Tibial nerve (tissue), 4 donors: ENCODE results near the gene PIGQ.

Source experiments
- EP300 ChIP-seq, 2 donors: sonication (generic); formaldehyde crosslinking; IDR thresholded peaks; one replicate each; pipeline ENCODE4 v1.6.1; 2017; ENCODE audit warnings: antibody characterized with exemption in 2 of 2, mild to moderate bottlenecking in 1 of 2
- TF ChIP-seq, protein P1 (sequence below), 5 experiments: fragments of 200-600 bp in 3 of 5; fragments of 450-650 bp in 2 of 5; sonication (generic) in 3 of 5; IDR thresholded peaks; one replicate each; pipeline ENCODE4 v1.5.1; 2016 to 2019; ENCODE audit warnings: antibody characterized with exemption in 5 of 5, mild to moderate bottlenecking in 3 of 5, moderate library complexity in 2 of 5

DNA sequence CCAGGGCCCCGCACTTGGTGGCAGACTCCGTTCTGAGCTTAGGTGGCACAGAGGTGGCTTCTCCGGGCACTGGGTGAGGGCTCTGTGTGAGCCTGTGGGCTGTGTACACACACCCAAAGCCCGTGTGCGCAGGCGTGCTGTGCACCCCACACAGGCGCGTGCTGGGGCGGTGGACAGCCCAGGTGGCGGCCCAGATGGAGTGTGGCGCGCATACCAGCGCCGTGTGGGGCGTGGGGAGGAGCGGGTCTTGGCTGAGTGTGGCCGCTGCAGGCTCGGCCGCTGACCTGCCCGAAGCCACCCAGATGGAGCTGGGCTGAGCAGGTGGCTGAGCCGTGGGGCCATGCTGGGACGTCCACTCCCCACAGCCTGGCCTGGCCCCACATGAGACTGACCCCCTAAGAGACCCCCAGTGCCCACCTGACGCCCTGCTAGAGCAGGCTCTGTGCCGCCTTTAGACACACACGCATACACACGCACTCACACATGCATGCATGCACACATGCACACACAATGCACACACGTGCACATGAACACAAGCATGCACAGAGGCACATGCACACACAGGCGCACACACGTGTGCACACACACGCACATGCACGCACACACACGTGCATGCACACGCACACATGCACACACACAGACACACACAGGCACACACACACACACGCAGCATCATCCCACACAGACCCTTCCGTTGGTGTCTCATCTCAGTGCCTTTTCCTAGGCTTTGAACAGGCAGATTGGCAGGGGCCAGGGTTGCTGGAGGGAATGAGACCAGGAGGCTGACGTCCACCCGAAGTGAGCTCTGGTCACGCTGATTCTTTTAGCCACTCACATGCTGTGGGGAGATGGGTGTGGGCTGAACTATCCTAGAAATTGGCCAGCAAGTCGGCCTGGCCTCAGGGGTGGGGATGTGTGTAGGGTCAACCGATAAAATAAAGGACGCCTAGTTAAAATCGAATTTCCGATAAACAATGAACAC, 7.5 kb upstream of the PIGQ start:
- TF ChIP-seq, protein P1, sequence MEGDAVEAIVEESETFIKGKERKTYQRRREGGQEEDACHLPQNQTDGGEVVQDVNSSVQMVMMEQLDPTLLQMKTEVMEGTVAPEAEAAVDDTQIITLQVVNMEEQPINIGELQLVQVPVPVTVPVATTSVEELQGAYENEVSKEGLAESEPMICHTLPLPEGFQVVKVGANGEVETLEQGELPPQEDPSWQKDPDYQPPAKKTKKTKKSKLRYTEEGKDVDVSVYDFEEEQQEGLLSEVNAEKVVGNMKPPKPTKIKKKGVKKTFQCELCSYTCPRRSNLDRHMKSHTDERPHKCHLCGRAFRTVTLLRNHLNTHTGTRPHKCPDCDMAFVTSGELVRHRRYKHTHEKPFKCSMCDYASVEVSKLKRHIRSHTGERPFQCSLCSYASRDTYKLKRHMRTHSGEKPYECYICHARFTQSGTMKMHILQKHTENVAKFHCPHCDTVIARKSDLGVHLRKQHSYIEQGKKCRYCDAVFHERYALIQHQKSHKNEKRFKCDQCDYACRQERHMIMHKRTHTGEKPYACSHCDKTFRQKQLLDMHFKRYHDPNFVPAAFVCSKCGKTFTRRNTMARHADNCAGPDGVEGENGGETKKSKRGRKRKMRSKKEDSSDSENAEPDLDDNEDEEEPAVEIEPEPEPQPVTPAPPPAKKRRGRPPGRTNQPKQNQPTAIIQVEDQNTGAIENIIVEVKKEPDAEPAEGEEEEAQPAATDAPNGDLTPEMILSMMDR (IDR thresholded peaks at IDR 0.05) = no peak
- no peak for TF ChIP-seq EP300 (IDR thresholded peaks at IDR 0.05)
